CD4-positive, alpha-beta T cell treated with Interleukin-15 for 4 hours (primary cell): ENCODE measurements around the gene HNRNPA3.
"Not testable (repeated sequence)": the region's sequence is repeated elsewhere in the genome, so short reads cannot be mapped to it uniquely, and the experiment has no call there.

ENCODE experiments used
- DNase-seq: peaks from one replicate; pipeline ENCODE4 v3.0.0-alpha.2; 2020; ENCODE audit warnings: low spot score

Gene HNRNPA3

DNA sequence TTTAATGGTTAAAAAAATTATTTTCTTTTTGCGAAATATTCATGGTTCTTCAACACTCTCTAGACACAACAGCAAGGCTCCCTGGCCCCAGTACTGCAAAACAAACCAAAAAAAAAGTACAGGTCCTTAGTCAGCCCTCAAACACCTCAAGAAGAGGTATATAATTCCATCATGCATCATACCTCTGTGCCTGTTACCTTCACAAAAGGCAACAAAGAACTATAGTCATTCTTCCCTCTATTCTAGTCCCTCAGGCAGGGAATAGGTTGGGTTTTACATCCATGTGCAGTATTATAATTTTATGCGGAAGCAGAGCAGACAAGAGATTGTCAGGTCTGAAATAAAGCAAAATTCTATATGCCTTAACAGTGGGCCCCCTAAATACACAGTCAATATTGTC, 43.4 kb downstream of the HNRNPA3 start:
- DNase-seq = no peak

DNA sequence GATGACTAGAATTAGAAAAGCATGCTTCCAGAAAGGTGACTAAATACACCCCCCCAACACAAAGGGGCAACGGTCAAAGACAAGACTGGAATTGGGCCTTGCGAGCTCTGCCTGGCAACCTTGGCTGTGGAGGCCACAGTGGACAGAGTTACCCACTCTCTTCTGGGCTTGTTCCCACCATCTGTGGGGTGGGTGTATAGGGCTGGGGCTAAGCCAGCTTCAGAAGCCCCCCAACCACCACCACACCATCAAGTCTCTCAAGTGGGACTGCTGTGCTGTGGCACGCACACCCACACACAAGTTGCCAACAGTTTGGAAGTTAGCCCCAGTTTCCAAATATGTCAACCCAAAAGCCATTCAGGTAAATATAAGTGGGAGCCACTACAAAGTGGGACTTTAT, 44.1 kb downstream of the HNRNPA3 start:
- no peak for DNase-seq

DNA sequence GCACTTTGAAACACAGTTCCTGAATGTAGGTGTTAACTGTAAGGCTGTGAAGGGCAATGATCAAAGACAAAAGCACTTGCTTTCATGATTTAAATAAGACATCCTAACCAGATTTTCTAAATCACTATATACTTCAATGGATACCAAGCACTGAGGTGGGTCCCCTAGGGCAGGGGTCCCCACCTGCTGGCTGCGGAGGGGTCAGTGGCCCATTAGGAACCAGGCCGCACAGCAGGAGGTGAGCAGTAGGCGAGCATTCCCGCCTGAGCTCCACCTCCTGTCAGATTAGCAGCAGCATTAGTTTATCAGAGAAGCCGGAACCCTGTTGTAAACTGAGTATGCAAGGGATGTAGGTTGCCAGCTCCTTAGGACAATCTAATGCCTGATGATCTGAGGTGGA, 44.9 kb downstream of the HNRNPA3 start:
- DNase-seq = no peak

DNA sequence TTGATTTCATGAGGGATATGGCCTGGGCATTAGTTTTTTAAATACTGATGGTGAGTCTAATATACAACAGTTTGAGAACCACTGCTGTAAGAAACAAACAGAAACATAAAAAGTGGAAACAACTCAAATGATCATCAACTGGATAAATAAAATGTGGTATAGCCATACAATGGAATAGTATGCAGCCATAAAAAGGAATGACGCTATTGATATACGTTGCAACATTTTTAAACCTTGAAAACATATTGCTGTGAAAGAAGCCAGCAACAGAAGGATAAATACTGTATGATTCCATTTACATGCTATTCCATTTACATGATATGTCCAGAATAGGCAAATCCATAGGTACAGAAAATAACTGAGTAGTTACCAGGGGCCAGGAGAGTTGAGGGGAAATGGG, 45.5 kb downstream of the HNRNPA3 start:
- no peak for DNase-seq

DNA sequence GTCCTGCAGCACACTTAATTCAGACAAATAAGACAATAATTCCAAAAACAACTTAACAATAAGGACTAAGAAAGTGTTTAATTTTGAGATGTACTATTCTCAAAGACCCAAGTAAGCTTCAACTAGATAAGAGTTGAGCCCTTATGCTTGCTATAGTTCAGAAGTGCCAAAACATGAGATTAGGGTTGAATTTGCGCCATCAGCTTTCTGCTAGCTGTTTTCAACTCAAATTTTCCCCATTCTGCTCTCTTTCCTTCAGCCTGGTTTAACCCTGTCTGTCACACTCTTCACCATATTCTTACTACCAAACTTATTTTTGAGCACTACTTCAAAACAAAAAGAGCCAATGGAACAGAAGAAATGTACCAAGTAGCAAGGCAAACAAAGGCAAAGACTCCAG, 47.8 kb downstream of the HNRNPA3 start:
- DNase-seq = no peak

DNA sequence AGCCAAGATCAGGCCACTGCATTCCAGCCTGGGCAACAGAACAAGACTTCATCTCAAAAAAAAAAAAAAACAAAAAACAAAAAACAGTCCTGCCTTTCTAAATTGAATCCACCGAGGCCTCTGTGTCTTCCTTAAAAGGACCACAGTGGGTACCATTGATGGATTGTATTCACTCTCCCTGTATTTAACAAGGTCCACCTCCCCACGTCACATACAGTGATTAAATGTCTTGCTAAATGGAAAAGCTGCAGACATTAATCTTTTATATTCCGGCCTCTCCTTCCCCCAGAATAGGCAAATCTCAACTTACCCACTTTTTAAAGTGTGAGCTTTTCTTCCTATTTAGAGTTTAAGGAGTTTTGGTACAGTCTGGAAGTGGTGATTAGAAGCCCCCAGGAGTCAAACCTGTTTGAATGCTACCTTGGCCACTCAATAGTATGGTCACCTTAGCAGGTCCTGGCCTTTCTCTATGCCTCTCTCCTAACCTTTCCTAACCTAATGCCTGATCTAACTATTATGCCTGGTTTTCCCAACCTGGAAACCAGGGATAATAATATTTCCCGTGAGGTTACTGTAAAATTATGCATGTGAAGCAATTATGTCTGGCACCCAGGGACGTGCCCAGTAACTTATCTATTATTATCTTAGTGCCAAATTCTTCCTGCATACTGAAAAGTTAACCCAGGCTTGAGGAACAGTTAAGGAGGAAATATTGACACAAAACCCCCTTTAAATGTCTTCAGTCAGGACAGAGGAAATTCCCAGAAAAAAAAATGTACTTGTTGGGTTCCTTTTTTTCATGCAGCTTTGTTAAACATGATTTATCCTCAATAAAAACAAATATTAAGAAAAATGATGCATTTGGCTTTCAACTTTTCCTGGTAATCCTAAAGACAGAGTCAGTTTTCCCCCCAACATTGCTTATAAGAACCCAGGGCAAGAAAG, 48.8 kb downstream of the HNRNPA3 start:
- no peak for DNase-seq

DNA sequence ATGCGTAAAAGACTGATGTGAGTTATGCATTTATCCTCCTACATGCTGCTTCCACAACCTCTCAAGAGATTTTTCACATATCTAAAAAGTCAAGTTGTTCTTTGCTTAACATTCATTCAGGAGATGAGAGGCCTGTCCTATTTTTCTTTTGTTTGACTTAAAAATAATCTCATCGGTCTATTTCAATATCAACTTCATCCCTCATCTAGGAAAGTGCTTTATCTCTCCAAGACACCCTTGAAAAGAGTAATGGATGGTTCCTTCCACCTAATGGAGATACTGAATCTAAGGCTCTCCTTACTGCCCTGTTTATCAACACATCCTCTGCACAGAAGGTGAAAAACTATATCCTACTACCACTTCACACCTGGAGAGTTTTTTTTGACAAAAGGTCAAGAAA, 49.5 kb downstream of the HNRNPA3 start:
- no peak for DNase-seq

DNA sequence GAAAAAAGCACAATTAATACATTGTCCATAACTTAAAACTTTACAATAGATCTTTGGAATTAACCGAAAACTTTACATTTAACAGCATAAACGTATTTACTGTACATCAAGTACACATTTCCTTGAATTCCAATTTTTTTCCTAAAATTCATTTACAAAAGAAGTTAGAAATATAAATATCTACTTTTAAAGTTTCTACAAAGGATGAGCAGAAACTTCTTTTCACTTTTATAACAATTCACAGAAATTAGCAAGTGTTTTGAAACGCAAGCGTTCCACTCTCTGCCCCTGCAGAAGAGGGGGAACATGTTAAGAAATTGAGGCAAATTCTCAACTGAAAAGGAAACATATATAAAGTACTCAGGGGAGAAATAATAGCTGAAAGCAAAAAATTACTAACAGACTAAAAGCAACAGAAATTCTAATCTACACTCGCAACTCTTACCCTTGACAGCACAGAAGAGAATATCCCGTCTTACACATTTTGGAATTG, 50.4 kb downstream of the HNRNPA3 start:
- no peak for DNase-seq

DNA sequence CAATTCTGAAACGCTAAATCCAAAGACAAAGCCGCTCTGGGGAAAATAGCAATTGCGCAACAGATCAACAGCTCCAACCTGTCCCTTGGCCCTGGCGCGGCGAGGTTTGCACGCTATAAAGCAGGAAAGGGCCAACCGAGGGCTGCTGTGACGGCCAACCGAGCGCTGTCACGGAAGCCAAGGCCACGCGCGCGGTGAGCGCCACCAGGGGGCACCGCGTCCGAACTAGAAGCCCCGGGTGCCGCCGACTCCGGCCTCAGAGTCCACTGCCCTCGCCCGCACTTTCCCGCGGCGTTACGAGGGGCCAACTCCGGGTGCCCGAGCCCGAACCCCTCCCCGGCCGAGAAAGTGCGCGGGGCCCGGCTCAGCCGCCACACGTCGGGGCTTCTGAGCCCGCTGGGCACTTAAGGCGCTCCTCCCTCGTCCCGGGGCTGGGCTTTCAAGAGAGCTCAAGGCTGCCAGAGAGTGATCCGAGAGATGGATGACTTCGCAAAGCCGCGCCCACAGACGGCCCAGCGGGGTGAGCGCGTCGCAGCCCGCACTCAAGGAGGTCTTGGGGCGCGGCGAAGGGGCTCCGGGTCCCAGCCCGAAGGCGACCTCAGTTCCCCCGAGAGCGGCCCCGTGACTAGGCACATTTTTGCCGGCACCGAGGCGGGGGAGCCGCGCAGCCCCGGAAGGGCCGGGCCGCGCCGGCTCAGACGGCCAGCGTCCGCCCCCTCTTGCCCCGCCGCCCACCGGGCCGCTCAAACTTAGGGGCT, 51.0 kb downstream of the HNRNPA3 start:
- peak; percentile 93 for DNase-seq

DNA sequence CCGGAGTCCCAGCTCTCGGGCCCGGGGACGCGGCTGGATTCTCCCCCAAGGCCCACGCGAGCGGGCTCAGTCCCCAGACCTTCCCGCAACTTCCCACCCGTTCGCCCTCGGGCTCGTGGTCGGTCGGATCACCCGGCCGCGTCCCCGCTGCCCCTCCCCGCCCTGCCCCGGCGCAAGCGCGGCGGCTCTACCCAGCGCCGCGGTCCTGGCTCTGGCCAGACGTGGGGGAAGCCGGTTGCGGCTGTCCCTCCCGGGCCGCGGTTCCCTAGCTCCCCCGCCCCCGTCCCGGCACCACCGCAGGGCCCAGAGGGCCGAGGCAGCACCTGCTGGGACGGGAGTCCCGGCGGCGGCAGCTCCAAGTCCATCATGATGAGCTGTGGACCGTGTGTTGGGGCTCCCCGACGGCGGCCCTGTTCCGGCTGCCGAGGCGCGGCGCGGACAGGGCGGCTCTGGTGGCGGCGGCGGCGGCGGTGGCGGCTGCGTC, 51.7 kb downstream of the HNRNPA3 start:
- DNase-seq = no peak

DNA sequence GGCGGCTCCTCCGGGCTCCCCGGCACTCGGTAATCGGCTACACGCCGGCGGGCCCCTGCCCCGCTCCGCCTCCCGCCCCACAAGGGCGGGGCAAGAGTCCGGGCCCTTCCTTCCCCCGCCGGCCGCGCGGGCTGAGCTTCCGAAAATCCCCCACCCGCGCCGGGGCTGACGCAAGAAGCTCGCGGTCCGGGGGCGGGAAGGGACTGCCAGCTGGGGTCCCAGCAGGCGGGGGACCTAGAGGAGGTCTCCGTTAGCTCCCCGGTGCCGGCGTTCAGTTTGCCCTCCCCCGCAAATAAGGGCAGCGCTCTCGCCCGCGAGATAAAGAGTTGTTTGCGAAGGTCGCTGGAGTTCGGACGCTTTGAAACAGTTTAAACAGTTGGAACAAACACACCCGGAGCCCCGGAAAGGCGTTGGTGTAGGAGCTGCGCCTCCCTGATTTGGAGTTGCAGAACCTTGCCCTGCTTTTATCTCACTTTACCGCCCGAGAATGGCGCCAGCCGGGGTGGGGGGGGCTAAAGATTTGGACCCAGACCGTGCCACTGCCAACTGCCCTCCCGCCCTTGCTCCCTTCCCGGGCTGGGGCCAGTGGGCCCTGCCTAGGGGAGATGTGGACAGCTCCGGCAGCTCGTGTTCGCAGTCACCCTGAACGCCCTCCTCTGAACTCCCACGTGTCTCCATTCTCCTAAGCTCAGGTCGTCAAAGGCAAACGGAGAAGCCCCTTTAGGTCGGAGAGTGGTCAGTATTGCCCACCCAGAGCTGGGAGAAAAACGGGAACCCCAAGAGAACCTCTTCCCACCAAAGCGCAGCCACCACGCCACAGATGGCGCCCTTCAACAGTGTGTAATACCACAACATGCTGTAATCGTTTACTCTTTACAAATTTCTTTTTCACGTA, 52.3 kb downstream of the HNRNPA3 start, which contains the start of gene NFE2L2:
Gene NFE2L2, minus strand, starts transcription at position 35 of the 895 bp plus-strand sequence. CDS start 151 bp downstream, outside the sequence.
- DNase-seq = peak; percentile 86

DNA sequence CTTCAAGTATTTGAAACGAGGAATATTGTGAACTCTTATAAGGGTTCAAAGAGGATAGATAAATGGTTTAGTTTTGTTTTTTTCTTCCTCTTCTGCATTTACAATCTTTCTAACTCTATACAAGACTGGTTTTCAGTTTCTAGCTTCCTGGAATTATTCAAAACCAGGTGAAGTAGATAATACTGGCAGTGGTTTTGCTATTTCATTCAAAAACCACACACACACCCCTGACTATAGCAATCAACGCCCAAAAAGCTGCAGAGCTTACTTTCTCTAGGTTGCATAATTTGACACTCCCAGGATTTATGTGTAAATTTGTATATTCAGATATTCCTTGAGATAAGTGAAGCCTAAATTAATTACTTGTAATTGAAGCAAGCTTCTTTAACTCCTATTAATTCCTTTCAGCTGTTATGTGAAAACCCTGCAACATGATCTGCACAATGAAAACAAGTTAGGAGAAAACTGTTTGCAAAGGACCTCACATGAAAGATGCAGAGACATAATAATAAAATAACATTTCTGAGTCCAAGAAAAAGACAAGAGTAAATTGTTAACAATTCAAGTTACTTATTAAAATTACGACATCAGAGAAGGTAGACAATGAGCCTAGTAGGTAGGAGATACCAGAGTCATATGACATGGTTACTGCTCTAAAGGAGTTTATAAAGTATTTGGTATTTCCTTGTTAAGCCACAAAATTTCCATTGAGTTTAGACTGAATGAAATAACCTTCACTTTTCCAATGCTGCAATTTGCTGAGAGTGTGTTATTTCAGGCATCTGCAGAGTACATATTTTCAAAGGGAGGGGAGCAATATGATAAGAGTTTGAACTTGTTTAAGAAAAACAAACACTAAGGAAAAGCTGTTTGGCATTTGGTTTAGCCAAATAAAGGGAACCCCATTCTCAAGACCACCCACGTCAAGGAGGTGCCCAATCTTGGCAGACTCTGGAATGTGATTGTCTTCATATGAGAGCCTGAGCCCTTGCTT, 53.5 kb downstream of the HNRNPA3 start:
- DNase-seq = peak; percentile 54

DNA sequence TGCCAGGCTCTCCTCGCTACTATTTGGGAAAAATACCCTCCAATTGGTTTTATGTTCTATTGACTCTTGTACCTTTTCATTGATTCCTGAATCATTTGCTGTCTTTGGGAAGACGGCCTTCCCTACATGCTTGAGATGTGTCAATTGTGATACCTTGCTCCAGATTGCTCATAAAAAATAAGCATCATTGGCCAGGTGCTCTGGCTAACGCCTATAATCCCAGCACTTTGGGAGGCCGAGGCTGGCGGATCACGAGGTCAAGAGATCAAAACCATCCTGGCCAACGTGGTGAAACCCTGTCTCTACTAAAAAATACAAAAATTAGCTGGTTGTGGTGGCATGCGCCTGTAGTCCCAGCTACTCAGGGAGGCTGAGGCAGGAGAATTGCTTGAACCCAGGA, 54.4 kb downstream of the HNRNPA3 start:
- not testable (repeated sequence) for DNase-seq

DNA sequence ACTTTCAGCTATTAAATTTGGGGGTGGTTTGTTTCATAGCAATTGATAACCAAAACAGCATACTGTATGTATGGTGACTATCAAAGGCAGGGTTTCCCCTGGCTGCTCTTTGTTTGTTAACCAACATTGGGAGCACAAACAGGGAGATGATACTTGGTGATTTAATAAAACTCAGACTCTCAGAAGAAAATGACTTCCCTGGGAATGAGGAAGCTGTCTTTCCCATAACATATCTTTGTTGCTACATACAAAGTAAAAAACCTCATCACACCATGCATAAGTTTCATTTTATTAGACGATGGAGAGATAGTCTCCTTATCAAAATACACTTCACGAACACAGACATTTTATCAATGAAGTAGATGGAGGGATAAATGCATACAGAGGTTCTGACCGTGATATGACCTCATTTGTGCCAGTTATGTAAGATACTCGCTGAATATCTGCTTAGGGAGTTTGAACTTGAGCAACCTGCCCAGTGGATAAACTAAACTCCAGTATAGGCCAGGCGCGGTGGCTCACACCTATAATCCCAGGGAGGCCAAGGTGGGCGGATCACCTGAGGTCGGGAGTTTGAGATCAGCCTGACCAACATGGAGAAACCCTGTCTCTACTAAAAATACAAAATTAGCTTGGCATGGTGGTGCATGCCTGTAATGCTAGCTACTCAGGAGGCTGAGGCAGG, 55.7 kb downstream of the HNRNPA3 start:
- DNase-seq = no peak

DNA sequence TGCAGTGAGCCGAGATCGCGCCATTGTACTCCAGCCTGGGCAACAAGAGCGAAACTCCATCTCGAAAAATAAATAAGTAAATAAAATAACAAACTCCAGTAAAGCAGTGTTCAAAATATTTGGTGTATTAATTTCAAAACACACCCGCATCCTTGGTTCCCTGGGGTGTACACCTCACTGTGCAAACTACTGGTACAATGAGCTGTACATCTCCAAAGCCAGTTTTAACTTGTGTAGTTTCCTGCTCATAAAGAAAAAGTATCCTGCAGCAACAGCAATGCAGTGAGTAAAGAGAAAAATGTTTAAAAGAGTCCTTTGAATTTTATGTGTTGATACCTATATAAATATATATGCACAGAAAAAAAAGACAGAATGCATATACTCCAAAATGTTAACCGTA, 56.3 kb downstream of the HNRNPA3 start:
- DNase-seq = no peak

DNA sequence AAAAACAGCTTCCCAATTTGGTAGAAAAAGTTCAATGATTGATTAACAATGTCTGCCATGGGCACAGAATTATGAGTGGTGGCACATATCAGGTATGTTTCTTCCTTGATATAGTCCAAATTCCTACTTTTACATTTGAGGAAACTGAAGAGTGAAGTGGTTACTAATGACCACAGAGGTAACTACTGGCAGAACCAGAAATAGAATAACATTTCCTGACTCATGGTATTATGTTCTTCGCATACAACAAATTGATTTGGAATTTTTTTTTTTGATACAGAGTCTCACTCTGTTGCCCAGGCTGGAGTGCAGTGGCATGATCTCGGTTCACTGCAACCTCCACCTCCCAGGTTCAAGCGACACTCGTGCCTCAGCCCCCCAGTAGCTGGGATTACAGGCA, 57.9 kb downstream of the HNRNPA3 start:
- no peak for DNase-seq

DNA sequence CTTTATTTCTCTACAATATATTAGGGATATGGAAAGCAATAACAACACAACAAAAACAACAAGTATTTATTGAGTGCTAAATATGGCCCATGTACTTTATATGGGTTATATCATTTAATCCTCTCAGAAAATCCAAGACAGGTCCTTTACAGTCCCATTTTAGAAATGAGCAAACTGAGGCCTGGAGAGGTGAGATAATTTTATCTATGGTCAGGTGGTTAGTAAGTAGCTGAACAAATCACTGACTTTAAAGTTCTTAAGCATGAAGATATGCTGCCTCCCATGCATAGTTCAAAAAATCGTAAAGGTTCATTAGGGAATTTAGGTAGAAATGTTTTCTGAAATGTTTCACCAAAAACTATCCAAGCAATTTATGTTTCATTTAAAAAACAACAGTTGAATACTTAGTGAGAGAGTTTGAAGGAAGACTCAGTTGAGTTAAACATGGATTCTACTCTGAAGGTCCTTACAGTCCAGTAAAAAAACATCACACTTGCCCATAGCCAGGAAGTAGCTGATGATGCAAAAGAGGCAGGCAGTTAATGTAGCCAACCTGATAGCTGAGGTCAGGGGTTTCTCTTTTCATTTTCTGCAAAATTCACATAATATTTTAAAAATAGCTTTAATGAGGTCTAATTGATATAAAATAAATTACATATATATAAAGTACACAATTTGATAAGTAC, 59.5 kb downstream of the HNRNPA3 start:
- DNase-seq = no peak

DNA sequence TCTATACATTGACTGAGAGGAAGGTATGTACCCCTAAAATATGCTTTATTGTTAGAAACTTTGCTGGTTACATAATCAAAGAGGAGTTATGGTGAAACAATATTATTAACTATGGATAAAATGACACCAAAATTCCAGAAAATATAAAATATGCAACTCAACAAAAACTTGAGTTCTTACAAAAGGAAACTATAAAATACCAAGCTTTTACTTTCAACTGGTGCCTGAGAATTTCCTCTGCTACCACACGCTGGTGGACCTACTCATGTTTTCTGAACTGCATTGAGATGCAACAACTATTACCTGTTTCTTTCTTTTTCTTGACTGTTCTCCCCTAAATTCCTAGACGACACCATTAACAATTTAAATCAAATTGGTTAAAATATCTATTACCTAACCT, 60.2 kb downstream of the HNRNPA3 start:
- DNase-seq = no peak

DNA sequence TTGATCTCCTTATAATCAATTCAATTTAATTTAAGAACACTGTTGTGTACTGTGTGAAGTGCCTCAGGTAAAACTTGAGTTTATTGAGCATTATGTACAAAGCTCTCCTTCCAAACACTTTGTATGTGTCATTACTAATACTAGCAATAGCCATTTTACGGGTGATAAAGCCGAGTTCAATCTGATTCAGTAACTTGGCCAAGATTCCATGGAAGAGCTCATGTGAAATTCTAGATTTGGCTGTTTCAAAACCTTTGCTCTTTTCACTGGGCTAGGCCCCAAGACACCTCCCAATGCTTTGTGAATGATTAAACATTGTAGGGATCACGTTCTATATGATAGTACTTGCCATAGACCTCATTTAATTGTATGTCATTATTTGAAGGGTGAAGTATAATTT, 60.8 kb downstream of the HNRNPA3 start:
- no peak for DNase-seq
